A204.1 (cell line): ENCODE measurements around the gene ZNF326.

Source experiments
- FAIRE-seq: peaks from 2 replicates; lab custom pipeline; 2012; peaks lifted over from hg19 to GRCh38; lab: Jason Lieb, UNC

The ZNF326 gene, protein sequence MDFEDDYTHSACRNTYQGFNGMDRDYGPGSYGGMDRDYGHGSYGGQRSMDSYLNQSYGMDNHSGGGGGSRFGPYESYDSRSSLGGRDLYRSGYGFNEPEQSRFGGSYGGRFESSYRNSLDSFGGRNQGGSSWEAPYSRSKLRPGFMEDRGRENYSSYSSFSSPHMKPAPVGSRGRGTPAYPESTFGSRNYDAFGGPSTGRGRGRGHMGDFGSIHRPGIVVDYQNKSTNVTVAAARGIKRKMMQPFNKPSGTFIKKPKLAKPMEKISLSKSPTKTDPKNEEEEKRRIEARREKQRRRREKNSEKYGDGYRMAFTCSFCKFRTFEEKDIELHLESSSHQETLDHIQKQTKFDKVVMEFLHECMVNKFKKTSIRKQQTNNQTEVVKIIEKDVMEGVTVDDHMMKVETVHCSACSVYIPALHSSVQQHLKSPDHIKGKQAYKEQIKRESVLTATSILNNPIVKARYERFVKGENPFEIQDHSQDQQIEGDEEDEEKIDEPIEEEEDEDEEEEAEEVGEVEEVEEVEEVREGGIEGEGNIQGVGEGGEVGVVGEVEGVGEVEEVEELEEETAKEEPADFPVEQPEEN

GRCh38 chr1:89994805-89995597, at the start of gene ZNF326:
Gene ZNF326 (plus strand): TSS chr1:89995110. CDS start chr1:89995258, 148 bp downstream.
- FAIRE-seq: peak; percentile 88

DNA sequence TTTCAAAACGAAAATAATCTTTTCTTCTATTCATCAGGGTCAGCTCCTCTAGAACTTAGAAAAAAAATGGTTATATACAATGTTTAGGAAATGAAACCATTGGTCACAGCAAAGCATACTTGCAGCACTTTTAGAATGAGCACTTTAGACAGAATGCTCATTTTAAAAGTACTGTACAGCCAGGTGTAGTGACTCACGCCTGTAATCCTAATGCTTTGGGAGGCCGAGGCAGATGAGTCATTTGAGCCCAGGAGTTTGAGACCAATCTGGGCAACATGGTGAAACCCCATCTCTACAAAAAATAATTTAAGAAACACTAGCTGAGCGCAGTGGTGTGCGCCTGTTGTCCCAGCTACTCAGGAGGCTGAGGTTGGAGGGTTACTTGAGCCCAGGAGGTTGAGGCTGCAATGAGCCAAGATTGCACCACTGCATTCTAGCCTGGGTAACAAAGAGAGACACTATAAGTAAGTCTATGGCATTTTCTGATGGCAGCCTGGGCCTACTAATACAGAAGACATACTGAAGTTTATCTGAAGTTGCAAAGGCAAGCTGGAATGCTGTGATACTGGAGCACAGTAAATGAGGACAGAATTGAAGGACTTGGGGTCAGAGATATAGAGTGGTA, 48.9 kb upstream of the ZNF326 start:
- no peak for FAIRE-seq

- no peak for FAIRE-seq
These were observed 48.4 kb upstream of the ZNF326 start for GRCh38 chr1:89946532-89946931.

DNA sequence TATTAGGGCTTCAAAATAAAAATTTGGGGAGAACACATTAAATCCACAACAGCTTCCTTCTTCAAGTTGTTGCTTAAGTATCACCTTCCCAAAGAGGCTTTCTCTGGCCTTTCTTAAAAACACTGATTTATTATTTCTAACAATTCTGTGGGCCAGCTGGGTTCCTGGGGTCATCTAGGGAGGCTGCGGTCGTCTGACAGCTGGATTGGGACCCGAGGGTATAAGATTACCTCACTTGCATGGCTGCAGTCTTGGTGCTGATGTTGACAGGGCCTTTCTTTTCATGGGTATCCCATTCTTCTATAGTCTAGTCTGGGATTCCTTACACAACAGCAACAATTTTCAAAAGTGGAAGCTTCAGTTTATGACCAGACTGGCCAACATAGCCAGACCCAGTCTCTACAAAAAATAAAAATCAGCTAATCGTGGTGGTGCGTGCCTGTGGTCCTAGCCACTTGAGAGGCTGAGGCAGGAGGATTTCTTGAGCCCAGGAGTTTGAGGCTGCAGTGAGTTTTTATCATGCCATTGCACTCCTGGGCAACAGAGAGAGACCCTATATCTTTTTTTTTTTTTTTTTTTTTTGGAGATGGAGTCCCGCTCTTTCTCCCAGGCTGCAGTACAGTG, 46.1 kb upstream of the ZNF326 start:
- FAIRE-seq: no peak

DNA sequence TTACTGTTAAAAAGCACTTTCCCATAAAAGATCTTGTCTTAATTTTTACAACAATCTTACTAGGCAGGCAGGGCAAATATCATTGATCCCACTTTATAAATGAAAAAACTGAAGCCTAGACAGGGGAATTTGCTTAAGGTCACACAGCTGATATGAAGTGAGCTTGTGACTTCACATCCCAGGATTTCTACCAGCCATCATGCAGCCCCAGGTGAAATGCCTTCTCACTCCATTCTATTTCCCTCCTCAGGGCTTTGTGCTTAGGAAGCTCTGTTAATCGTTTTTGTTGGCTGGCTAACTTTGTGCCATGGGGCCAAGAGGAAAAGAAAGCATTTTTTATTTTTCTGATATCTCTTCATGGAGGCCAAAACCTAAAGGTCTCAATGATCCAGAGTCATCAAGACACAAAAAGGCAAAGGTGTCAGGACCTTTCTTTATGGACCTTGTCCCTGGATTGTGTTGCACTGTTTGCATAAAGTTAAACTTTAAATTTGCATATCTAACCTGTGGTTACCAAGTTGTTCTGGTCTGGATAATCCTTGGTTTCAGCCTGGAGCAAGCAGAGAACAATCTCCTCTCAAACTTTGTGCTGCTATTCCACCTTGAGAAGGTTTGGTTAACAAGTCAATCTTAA, 44.8 kb upstream of the ZNF326 start:
- no peak for FAIRE-seq

GRCh38 chr1:89950703-89951102, 44.2 kb upstream of the ZNF326 start:
- no peak for FAIRE-seq

DNA sequence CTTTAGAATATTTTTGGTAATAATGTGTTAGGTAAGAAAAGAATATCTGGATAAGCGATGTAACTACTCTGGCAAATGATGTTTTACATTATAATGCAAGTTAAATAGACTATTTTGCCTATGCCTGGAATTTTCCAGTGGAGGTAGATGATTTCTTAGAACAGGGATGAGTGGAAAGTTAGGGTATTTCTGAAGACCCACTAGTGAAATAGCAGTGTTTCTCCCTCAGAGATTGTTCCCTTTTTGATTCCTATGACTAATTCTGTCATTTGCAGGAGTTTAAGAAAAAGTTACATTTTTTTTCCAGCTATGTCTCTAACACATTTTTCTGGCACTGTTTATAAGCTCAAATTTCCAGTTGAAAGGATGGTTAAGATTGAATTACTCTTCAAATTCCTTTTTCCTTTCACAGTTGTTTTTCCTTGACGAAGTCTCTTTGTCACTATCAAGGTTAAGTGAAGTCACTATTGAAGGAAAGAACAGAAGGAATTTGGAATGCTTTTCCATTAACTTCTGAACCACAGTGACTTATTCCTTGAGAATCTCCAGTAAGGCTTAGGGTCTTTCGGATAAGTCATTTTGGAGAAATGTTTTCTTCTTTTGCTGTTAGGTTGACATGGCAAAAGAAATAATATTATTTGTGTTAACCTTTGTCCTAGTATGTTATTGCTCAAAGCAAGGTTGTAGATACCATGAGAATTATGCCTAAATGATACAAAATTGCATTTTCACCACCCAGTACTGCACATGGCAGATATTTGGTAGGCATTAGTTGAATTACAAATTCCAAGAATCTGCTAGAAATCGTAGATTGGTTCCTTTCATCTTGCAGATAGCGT, 42.9 kb upstream of the ZNF326 start:
- no peak for FAIRE-seq

DNA sequence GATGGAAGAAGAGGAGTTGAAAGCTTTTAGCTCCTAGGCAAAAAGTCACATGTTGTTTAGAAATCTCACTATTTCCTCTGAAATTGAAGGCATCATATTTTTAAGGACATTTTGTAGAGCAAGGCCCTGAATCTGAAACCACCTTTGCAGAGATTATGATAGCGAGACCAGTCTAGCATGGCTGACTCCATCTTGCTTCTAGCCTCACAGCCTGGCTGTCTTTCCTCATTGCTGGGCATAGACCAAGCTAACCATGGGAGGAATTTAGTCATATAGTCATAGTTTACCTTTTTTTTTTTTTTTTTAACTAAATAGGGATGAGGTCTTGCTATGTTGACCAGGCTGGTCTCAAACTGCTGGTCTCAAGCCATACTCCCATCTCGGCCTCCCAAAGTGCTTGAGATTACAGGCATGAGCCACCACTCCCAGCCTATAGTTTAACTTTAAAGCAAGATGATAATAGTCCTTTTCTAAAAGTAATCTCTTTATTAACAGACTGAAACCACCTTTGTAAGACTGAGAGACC, 42.2 kb upstream of the ZNF326 start:
- no peak for FAIRE-seq

DNA sequence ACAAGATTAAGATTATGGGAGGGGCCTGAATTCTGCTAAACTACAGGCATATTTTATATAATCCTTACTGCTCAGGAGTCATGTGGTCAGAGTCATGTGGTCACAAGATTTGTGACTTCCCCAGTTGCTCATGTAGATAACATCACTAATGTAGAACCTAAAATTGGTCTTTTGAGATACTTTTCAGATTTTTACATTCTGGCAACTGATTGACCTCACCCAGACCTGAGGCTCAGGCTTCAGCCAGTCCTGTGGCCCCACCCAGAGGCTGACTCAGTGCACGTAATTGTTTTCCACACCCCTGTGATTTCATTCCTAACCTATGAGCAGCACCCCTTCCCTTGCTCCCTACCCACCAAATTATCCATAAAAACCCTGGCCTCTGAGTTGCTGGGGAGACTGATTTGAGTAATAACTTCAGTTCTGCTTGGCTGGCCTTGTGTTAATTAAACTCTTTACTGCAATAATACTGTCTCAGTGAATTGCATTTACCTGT, 41.7 kb upstream of the ZNF326 start:
- no peak for FAIRE-seq

GRCh38 chr1:89953929-89954328, 41.0 kb upstream of the ZNF326 start:
- no peak for FAIRE-seq

DNA sequence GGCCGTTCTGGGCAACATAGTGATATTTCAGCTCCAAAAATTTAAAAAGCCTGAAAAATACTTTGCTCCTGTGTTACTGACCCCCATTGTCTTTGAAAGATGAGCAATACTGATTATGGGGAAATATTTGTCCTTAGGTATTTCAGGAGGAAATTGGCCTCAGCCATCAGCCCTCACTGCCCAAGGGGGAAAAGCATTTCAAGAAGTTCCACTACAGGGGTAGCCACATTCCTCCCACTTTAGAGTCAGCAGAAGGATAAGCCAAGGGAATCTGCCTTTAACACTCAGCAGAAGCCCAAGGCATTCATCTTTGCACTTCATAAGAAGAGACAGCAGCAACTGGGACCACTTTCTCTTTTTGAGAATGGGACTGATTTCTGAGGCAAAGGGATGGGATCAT, 40.5 kb upstream of the ZNF326 start:
- FAIRE-seq: no peak

GRCh38 chr1:89955311-89956205, 39.4 kb upstream of the ZNF326 start:
- FAIRE-seq: no peak

DNA sequence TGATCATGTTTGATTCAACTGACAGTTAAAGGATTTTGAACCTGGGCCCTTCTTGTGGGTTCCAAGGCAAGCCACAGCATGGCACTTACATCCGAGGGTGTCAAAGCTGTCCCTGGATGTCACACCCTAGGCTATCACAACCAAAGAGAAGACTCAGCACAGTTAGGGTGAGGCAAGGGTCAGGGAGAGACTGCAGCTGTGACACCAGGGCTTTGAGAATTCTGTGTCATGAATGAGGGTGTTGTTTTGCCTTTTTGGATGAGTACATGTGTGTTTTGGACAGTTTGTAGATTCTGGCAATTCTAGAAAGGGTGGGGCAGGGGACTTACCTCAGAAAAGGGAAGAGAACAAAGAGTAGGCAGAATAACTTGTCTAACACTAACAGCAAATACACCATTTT, 37.8 kb upstream of the ZNF326 start:
- FAIRE-seq: no peak

GRCh38 chr1:89958851-89959654, 35.9 kb upstream of the ZNF326 start:
- no peak for FAIRE-seq

GRCh38 chr1:89959719-89960118, 35.2 kb upstream of the ZNF326 start:
- no peak for FAIRE-seq

DNA sequence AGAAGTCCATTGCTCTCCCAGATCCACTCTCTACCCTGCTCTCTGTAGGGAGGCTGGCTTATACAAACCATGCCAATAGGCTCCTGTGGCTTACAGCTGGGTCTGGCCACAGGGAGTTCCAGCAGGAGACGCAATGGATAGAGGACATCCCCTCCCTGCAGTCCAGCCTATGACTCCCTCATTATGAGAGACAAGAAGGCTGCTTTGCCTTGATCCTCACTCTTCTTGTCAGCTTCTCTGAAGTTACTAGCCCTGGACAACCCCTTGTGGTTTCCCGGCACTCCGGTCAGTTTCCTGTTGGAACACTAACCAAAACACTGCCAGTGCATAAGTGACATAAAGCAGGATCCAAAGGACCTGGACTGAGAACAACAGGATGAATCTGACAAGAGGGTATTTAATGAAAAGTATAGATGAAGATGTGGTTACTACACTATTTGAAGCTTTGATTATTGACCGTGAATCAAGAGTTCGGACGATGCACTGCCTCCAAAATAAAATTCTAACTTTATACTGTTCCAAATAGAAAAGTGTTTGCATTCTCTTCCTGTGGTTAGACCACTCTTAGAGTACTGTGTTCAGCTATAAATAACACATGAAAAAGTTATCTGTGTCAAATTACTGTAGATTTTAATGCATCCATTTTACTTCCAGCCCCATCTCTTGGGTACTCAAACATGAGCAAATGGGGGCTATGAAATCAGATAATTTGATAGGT, 32.7 kb upstream of the ZNF326 start:
- no peak for FAIRE-seq

DNA sequence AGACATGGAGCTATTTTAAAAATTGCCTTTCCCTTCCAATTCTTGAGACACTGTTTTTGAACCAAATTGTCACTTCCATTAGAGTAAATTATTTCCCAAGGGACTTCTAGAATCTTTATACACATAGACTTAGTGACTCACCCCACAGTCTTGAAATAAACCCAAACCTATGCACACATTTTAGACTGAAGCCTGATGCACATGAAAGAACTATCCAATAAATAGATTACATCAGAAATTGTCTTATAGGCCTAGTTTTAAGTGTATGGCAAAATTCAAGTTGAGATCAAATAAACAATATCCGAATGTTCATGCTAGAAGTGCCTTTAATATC, 32.2 kb upstream of the ZNF326 start:
- no peak for FAIRE-seq

GRCh38 chr1:89965193-89965768, 29.6 kb upstream of the ZNF326 start:
- no peak for FAIRE-seq
